Smooth muscle cell (in vitro differentiated cells): Measurements from ENCODE around the gene GOLT1B. TPM values are rescaled to one million over a fixed set of nuclear protein-coding genes. Genes with fewer than 3 reads are reported as not detected.

Experiments
- DNase-seq: peaks from one replicate; lab custom pipeline; 2025; ENCODE audit not compliant: unreplicated experiment; lab: John Stamatoyannopoulos, UW
- H2AFZ ChIP-seq: fragments of 200-600 bp; sonication (generic); 2 replicates; pipeline ENCODE4 v1.6.0; 2016; ENCODE audit warnings: antibody characterized with exemption, low read depth, mild to moderate bottlenecking
- H3F3A ChIP-seq: fragments of 200-600 bp; sonication (generic); 2 replicates; pipeline ENCODE4 v1.6.0; 2017; ENCODE audit warnings: antibody characterized with exemption, low read depth
- H3K27ac ChIP-seq: fragments of 200-600 bp; sonication (generic); 2 replicates; pipeline ENCODE4 v1.5.1; 2016; ENCODE audit warnings: low read depth, mild to moderate bottlenecking
- H3K27me3 ChIP-seq: fragments of 200-600 bp; sonication (generic); 2 replicates; pipeline ENCODE4 v1.6.1; 2016; ENCODE audit warnings: low read depth, mild to moderate bottlenecking
- H3K36me3 ChIP-seq: fragments of 200-600 bp; sonication (generic); 2 replicates; pipeline ENCODE4 v1.5.1; 2016; ENCODE audit warnings: low read depth
- H3K4me1 ChIP-seq: fragments of 200-600 bp; sonication (generic); 2 replicates; pipeline ENCODE4 v1.5.1; 2016; ENCODE audit warnings: low read depth
- H3K4me2 ChIP-seq: fragments of 200-600 bp; sonication (generic); 2 replicates; pipeline ENCODE4 v1.6.0; 2016; ENCODE audit warnings: mild to moderate bottlenecking
- H3K4me3 ChIP-seq: fragments of 200-600 bp; sonication (generic); 2 replicates; pipeline ENCODE4 v1.5.1; 2016; ENCODE audit warnings: mild to moderate bottlenecking
- H3K79me2 ChIP-seq: fragments of 200-600 bp; sonication (generic); 2 replicates; pipeline ENCODE4 v1.6.0; 2016; ENCODE audit warnings: low read depth, mild to moderate bottlenecking
- H3K9ac ChIP-seq: fragments of 200-600 bp; sonication (generic); 2 replicates; pipeline ENCODE4 v1.6.0; 2016; ENCODE audit warnings: low read depth
- H3K9me3 ChIP-seq: fragments of 200-600 bp; sonication (generic); replicated peaks from 2 replicates; pipeline ENCODE4 v1.5.1; 2016; ENCODE audit warnings: low read depth
- H4K20me1 ChIP-seq: fragments of 200-600 bp; sonication (generic); 2 replicates; pipeline ENCODE4 v1.6.0; 2016; ENCODE audit warnings: low read depth
- CTCF ChIP-seq: fragments of 200-600 bp; sonication (generic); IDR thresholded peaks from 2 replicates; pipeline ENCODE4 v1.5.1; 2017; ENCODE audit warnings: borderline replicate concordance, mild to moderate bottlenecking, antibody characterized with exemption; ENCODE audit not compliant: insufficient read depth, poor library complexity, severe bottlenecking
- WGBS: methylation state at CpG from one replicate; pipeline ENCODE4 v1.1.7; 2016; ENCODE audit warnings: low lambda C conversion rate; 5-methylcytosine and 5-hydroxymethylcytosine counted together
- polyA plus RNA-seq: library from polyadenylated mRNA; unstranded; fragments of >200 nt; fragmentation: Nextera tagmentation; extraction: Ambion mirVana; gene quantifications from 2 replicates; pipeline ENCODE4 v1.2.1, GENCODE V29; 2016
- total RNA-seq: library from RNA; depleted of rRNA; stranded (reverse); fragments of >200 nt; gene quantifications from 2 replicates; pipeline ENCODE4 v1.2.3, GENCODE V29; 2014

GOLT1B gene
- total and polyA plus RNA-seq, 2 experiments from 2014 or later = 99.5 to 184 TPM

GRCh38 chr12:21526053-21526452 is 24.5 kb downstream of the GOLT1B start, which contains the start of gene SPX:
TSS of gene SPX (plus strand) at chr12:21526296. CDS start at chr12:21526473, 177 bp downstream.
- TF ChIP-seq CTCF = no peak
- H3F3A ChIP-seq = no peaks in the 10 kb centered on the region
- H4K20me1 ChIP-seq = no peaks in the 10 kb centered on the region
- no peak within 1 kb of the TSS for H3K9ac ChIP-seq
- no peaks in the 10 kb centered on the region for H3K9me3 ChIP-seq
- DNase-seq = no peak
- H3K4me3 ChIP-seq = peak within 1 kb of the TSS; percentile 79
- H3K4me2 ChIP-seq = peak within 1 kb of the TSS; percentile 99
- WGBS = 95% methylated on average over 1 of the region's 1 CpG
- H3K79me2 ChIP-seq = no peaks in the 10 kb centered on the region
- H3K36me3 ChIP-seq = no peaks in the 10 kb centered on the region
- H2AFZ ChIP-seq = peak within 1 kb of the TSS; percentile 92
- peaks cover 47% of the 10 kb centered on the region for H3K27me3 ChIP-seq
- H3K4me1 ChIP-seq = no peaks in the 10 kb centered on the region
- no peak within 1 kb of the TSS for H3K27ac ChIP-seq

DNA sequence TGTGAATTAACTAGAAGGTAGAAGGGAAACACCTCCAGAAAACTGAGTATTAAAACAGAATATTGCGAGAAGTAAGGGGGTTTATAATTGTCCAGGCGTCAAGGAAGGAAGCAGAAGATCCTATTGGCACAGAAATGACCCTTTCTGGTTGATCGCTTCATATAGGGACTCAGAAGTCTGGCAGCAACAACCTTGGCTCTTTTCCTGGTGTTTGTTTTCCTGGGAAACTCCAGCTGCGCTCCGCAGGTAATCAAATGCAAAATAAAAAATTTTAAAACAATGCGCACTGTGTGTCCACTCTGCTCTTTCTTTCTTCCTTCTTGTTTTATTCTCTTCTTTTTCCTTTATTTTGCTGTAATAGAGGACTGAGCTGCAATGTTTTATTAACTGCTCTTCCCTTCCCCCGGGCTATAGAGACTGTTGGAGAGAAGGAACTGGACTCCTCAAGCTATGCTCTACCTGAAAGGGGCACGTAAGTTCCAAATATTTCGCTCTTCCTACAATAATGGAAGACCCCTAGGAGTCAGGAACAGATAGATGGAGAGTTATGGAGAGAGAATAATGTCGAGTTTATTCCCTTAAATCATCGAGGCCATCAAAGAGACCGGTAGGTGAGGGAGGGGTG is 25.2 kb downstream of the GOLT1B start:
- no peak overlapping the region for H3K9ac ChIP-seq
- H3K4me2 ChIP-seq = peak overlapping the region; percentile 99
- no peak overlapping the region for H3K27ac ChIP-seq
- H3K4me3 ChIP-seq = peak overlapping the region; percentile 79
- no peaks in the 10 kb centered on the region for H3F3A ChIP-seq
- H3K36me3 ChIP-seq = no peaks in the 10 kb centered on the region
- no peaks in the 10 kb centered on the region for H3K9me3 ChIP-seq
- peak overlapping the region; percentile 92 for H2AFZ ChIP-seq
- TF ChIP-seq CTCF = no peak
- peaks cover 54% of the 10 kb centered on the region for H3K27me3 ChIP-seq
- no peaks in the 10 kb centered on the region for H4K20me1 ChIP-seq
- no peak for DNase-seq
- no peaks in the 10 kb centered on the region for H3K79me2 ChIP-seq
- no peaks in the 10 kb centered on the region for H3K4me1 ChIP-seq
- 47% methylated on average over 12 of the region's 12 CpGs for WGBS

- H3F3A ChIP-seq = no peaks in the 10 kb centered on the region
- DNase-seq = peak; percentile 11
- 1% methylated on average over 57 of the region's 57 CpGs for WGBS
- H3K79me2 ChIP-seq = no peaks in the 10 kb centered on the region
- TF ChIP-seq CTCF = no peak
- no peak overlapping the region for H3K9ac ChIP-seq
- no peaks in the 10 kb centered on the region for H3K4me1 ChIP-seq
- no peaks in the 10 kb centered on the region for H3K9me3 ChIP-seq
- H3K4me3 ChIP-seq = peak overlapping the region; percentile 79
- H3K27ac ChIP-seq = no peak overlapping the region
- H3K36me3 ChIP-seq = no peaks in the 10 kb centered on the region
- H4K20me1 ChIP-seq = no peaks in the 10 kb centered on the region
- peak overlapping the region; percentile 92 for H2AFZ ChIP-seq
- H3K27me3 ChIP-seq = peaks cover 54% of the 10 kb centered on the region
- peak overlapping the region; percentile 99 for H3K4me2 ChIP-seq
Measured at GRCh38 chr12:21527451-21528180, 26.0 kb downstream of the GOLT1B start.

GRCh38 chr12:21528953-21529352 is 27.4 kb downstream of the GOLT1B start:
- 96% methylated on average over 5 of the region's 5 CpGs for WGBS
- H3F3A ChIP-seq = no peaks in the 10 kb centered on the region
- H3K4me2 ChIP-seq = no peak overlapping the region
- no peak overlapping the region for H3K27ac ChIP-seq
- H3K4me3 ChIP-seq = no peak overlapping the region
- DNase-seq = no peak
- peaks cover 54% of the 10 kb centered on the region for H3K27me3 ChIP-seq
- H3K79me2 ChIP-seq = no peaks in the 10 kb centered on the region
- no peaks in the 10 kb centered on the region for H3K9me3 ChIP-seq
- H2AFZ ChIP-seq = no peak overlapping the region
- no peaks in the 10 kb centered on the region for H3K4me1 ChIP-seq
- no peaks in the 10 kb centered on the region for H3K36me3 ChIP-seq
- no peaks in the 10 kb centered on the region for H4K20me1 ChIP-seq
- no peak for TF ChIP-seq CTCF
- no peak overlapping the region for H3K9ac ChIP-seq
